ENCODE data around the gene RIC8B. TPM values are rescaled to one million over a fixed set of nuclear protein-coding genes. Genes with fewer than 3 reads are reported as not detected.

RIC8B gene
- total RNA-seq, 1 donor from 2014 or later, result 16.7 TPM

DNA sequence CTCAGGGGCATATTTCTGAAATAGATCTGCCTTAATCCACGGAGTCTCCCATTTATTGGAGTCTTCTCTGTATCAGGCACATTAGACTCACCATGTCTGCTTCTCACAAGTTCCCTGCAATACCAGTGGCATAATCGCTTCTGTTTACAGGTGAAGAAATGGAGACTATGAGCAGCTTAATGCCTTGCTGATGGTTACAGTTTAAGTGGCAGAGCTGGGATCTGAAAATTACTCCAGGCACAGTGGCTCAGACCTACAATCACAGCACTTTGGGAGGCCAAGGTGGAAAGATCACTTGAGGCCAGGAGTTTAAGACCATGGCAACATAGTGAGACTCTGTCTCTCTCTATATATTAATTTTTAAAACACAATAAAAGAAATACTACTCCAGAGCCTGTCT is 7.3 kb upstream of the RIC8B start:
- no peaks in the 10 kb centered on the region for H3K36me3 ChIP-seq
- H3K9me3 ChIP-seq, result no peaks in the 10 kb centered on the region
- H3K4me3 ChIP-seq, result no peak overlapping the region
- peaks cover 15% of the 10 kb centered on the region for H3K4me1 ChIP-seq
- ATAC-seq (no peak), DNase-seq (no peak)
- H3K27me3 ChIP-seq (ENCODE audit: low read depth), result no peaks in the 10 kb centered on the region
- intact Hi-C loops (cut with DNase I), result no loop called here
- no peak overlapping the region for H3K27ac ChIP-seq
- TF ChIP-seq, protein P1, sequence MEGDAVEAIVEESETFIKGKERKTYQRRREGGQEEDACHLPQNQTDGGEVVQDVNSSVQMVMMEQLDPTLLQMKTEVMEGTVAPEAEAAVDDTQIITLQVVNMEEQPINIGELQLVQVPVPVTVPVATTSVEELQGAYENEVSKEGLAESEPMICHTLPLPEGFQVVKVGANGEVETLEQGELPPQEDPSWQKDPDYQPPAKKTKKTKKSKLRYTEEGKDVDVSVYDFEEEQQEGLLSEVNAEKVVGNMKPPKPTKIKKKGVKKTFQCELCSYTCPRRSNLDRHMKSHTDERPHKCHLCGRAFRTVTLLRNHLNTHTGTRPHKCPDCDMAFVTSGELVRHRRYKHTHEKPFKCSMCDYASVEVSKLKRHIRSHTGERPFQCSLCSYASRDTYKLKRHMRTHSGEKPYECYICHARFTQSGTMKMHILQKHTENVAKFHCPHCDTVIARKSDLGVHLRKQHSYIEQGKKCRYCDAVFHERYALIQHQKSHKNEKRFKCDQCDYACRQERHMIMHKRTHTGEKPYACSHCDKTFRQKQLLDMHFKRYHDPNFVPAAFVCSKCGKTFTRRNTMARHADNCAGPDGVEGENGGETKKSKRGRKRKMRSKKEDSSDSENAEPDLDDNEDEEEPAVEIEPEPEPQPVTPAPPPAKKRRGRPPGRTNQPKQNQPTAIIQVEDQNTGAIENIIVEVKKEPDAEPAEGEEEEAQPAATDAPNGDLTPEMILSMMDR (IDR thresholded peaks at IDR 0.05), result no peak

GRCh38 chr12:106767954-106768822 is 6.3 kb upstream of the RIC8B start:
- TF ChIP-seq, protein P1 (IDR thresholded peaks at IDR 0.05), result no peak
- intact Hi-C loops (cut with DNase I), result no loop called here
- Histone ChIP-seq H3K9me3 (no peaks in the 10 kb centered on the region), H3K4me3 (no peak overlapping the region), H3K36me3 (no peaks in the 10 kb centered on the region), H3K27me3 (ENCODE audit: low read depth) (no peaks in the 10 kb centered on the region), H3K27ac (no peak overlapping the region), H3K4me1 (peaks cover 15% of the 10 kb centered on the region)
- no peak for ATAC-seq
- no peak for DNase-seq

GRCh38 chr12:106769078-106769477 is 5.4 kb upstream of the RIC8B start:
- no peaks in the 10 kb centered on the region for H3K9me3 ChIP-seq
- H3K27ac ChIP-seq, result no peak overlapping the region
- ATAC-seq, result peak in 1 of 2 donors; percentile 48
- no peaks in the 10 kb centered on the region for H3K36me3 ChIP-seq
- H3K4me3 ChIP-seq, result no peak overlapping the region
- intact Hi-C loops (cut with DNase I), result no loop called here
- TF ChIP-seq, protein P1 (IDR thresholded peaks at IDR 0.05), result no peak
- no peak for DNase-seq
- H3K4me1 ChIP-seq, result peaks cover 19% of the 10 kb centered on the region
- no peaks in the 10 kb centered on the region for H3K27me3 ChIP-seq (ENCODE audit: low read depth)

GRCh38 chr12:106769546-106769945 is 4.9 kb upstream of the RIC8B start:
- no peak overlapping the region for H3K4me3 ChIP-seq
- ATAC-seq, result no peak
- no peak for DNase-seq
- intact Hi-C loops (cut with DNase I), result no loop called here
- no peaks in the 10 kb centered on the region for H3K36me3 ChIP-seq
- H3K27ac ChIP-seq, result no peak overlapping the region
- TF ChIP-seq, protein P1 (IDR thresholded peaks at IDR 0.05), result no peak
- H3K27me3 ChIP-seq (ENCODE audit: low read depth), result no peaks in the 10 kb centered on the region
- peaks cover 19% of the 10 kb centered on the region for H3K4me1 ChIP-seq
- no peaks in the 10 kb centered on the region for H3K9me3 ChIP-seq

DNA sequence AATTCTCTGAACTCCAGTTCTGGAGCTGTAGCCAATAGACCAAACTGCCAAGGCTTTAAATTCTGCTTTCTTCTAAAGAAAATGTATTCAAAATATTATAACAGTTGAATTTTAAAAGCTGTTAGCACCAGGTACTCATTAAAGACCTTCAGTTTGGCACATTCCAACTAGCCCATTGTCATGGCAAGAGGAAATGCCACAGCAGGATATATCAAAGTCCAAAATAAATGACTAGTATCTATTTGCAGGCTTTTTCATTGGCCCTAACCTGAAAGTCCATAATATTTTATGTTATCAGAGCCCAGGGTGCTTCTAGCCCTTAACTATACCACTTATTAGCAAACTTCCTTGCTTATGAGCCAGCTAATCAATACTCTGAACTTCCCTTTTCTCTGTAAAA is 3.1 kb upstream of the RIC8B start:
- H3K4me3 ChIP-seq, result no peak overlapping the region
- ATAC-seq (no peak), DNase-seq (no peak)
- peaks cover 25% of the 10 kb centered on the region for H3K4me1 ChIP-seq
- intact Hi-C loops (cut with DNase I), result no loop called here
- H3K27me3 ChIP-seq (ENCODE audit: low read depth), result no peaks in the 10 kb centered on the region
- no peaks in the 10 kb centered on the region for H3K36me3 ChIP-seq
- no peaks in the 10 kb centered on the region for H3K9me3 ChIP-seq
- H3K27ac ChIP-seq, result no peak overlapping the region
- TF ChIP-seq, protein P1 (IDR thresholded peaks at IDR 0.05), result no peak
